ENCODE data around the gene COPS3.

COPS3 gene

DNA sequence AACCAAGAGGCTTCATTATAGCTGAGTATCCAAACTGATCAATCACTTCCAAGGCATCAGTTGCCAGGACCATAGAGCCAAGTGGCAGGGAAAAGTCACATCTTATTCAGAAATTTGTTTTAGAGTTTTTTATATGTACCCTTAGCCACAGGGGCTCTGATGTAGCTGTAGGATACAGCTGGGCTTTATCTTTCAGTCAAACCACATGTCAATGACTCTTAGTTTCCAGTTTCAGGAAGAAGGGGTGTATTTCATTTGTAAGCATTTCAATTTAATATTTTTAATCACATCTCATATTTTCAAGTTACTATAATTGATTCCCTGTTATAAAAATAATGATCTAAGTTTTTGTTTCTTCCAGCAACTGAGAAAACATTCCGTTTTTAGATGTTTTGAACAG, 41.2 kb downstream of the COPS3 start:
- DNase-seq, result no peak

DNA sequence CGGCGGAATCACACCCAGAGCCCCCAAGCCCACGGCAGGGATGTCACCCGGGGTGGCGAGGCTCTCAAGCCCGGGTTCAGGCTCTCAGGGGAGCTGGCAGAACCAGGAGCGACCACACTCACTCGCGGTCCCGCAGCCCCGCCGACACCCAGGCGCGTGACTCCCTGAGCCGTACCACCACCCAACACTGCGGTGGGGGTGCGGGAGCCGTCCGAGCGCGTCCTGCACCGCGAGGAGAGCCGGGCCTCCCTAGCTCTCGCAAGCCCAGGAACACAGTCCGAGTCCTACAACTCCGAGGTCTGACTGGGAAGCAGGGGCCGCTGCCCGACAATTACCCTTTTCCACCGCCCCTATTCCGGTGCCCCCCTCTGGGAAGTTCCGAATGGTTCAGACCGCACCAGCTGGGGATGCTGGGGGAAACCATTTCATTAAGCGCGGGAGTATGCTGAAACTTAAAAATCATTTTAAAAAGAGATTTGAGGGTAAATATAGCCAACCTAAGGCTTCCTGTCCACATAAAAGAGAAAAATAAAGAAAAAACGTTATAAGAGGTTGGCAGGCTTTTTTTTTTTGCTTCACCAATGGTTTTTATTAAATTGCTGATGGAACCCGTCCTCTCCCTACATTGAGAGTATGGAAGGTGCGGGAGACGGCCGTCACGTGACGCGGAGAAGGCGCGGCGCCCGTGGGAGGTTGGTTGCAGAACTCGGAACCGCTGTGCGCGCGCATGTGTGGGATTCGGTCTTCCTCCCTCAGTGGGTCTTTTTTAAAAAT, 43.8 kb downstream of the COPS3 start, which contains the start of gene FLCN:
Gene FLCN (minus strand): TSS at position 143 of the 774 bp plus-strand sequence. CDS start 9,031 bp downstream, outside the sequence.
- peak; percentile 90 for DNase-seq

DNA sequence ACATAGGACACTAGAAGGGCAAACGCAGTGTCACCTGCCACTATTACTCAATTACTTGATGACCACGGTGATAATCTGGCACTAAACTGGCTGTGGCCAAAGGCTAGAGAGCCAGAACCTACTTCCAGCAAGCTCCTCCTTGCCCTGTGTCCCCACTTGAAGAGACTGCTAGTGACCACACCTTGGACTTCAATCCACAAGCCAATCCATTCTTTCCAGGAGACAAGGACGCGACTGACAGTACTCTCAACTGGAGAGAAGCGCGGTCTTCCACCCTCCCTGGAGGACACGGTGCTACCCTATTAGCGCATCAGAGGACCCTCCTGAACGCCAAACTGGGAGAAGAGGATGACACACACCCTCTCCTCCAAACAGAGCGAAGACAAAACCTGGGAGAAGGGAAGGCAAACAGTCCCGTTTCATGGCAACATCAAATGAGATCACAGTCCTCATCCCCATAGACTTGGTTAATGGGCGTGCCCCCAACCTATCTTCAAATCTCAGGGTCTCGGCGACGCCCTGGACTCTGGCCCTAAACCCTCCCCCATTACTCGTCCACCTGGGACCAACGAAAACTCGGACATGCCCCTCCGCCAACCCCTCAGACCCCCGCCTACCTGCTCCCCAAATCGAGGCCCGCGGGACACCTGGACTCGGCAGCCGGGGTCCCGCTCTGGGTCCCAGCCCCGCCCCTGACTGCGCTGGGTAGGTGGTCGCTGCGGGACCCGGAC, 44.6 kb downstream of the COPS3 start:
- peak in 1 of 2 experiments; percentile 2 for DNase-seq

DNA sequence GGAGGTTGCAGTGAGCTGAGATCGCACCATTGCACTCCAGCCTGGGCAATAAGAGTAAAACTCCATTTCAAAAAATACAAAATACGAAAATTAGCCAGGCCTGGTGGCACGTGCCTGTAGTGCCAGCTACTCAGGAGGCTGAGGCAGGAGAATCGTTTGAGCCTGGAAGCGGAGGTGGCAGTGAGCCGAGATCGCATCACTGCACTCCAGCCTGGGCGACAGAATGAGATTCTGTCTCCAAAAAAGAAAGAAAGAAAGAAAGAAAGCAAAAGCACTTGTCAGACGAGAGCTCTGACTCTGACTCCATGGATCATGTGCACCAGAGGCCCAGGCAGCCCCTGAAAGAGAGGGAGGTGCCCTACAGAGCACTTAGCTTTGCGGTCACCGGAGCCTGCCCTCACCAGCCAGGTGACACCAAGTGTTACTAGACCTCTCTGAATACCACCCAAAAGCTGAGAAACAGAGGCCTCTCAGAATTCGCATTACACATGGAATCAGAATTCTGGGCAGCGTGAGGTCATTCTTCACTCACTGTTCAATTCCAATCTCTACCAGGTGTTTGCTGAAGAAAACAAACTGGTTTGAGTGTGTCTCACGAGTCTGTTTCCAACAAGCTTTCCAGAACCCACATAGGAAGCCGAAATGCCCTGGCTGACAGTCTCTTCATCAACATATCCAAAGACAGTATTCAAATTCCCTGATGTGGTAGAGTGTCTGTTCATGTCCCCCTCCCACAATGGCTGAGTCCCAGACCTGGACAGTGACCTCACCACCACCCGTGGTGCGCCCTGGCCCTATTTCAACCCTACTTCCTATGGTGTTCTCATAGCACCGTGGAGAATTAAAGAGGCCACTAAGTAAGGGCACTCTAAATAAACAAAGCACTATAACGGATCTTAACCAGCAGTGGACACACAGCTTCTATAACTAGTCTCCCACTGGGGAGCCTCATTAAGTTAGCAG, 45.6 kb downstream of the COPS3 start:
- no peak for DNase-seq

DNA sequence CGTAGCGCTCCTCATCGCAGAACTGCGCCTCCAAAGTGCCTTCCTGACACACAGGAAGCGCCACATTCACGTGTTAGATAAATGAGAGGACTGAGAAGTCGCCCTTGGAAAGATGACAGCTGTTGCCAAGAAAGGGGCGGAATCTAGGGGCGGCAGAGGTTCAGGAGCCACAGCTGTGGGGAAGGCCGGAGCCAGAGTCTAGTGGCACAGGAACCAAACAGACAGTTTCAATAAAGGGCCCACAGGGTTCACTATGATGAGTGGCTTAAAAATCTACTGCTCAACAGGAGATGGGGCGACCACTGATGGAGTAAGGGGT, 48.8 kb downstream of the COPS3 start:
- DNase-seq, result no peak

DNA sequence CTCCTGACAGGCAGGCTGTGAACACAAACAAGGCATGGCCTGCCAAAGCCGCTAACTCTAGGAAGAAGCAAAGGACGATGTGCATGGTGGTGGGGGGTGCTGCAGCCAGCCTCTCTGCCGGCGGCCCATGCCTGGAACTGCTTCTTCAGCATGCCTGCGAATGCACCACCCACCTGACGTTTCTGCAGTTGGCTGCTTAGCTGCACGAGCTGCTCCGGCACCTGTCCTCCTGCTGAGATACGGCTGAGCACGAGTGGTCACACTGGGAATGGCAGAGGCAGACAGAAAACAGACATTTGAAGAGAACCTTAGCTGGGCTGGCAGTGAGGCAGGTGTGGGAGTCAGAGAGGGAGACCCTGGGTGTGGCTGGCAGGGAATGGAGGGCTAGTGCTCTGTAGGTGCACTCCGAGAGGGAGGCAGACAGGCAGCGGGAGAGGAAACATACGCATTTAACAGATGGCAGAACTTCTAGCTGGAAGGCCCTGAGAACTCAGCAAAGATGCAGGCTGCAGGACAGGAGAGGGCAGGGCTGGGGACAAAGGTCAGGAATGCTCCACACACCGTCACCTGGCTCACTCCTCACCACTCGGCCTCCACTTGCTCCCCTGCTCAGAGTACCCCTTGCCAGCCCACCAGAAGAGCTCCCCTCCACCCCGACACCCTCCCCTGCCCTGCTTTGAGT, 49.3 kb downstream of the COPS3 start:
- DNase-seq, result no peak

DNA sequence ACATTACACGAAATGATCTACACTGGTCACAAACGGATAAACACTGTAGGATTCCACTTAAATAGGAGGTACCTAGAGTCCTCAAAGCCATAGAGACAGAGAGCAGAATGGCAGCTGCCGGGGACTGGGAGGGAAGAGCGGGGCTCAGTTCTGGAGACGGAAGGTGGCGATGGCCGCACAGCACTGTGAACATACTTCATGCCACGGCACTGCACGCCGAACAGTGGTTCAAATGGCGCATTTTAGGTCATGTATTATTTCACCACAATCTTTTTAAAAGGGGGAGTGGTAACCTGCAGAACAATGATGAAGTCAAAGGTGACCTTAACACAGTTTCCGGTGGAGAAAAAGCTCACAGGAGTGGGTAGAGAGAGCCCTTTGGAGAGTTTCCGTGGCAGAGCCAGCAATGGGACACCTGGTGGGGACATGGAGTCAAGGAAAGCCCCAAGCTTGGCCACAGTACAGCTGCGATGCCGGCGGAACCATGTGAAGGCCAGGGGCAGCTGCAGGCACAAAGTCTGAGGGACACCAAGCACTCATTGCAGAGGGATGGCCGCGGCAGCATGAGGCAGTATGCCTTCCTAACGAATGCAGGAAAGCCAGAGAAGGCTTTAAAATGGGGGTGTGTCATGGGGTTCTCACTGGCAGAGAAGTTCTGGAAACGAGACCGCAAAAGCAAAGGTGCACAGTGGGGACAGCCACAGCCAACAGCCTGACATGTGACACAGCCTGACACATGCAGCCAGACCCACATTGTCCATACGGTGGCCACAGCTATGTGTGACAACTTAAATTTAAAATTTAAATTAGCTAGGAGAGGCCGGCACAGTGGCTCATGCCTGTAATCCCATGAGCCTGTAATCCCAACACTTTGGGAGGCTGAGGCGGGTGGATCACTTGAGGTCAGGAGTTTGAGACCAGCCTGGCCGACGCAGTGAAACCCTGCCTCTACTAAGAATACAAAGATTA, 51.3 kb downstream of the COPS3 start:
- DNase-seq, result no peak

DNA sequence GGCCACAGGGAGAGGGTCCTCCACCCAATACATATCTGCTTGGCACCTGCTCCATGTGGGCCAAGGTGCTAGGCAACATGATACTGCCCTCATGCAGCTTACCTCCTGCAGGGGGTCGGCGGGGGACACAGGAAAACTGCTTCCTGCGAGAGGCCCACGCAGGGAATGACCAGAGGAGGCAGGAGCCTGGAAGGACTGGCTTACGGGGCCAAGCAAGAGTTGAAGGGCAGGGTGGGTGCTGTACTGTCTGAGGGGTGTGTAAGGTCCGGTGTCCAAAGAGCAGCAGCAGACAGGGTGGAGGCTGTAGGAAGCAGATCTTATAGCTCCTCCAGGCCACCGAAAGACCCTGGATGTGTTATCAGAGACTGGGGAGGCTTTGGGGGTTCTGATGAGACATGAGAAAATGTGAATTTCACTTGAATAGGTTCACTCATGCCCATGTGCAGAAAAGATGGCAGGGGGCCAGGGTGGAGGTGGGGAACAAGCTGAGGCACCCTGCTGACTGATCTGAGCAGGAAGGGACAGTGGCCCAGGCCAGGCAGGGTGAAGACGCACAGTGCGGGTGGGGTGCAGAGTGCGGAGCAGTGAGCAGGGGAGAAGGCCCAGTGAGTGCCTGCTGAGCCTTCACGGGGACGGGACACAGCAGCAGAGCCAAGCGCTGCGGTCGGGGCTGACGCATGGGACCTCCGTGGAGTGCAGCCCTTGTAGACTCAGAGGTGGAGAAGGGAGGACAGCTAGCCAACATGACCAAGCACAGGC, 52.3 kb downstream of the COPS3 start:
- DNase-seq, result no peak

DNA sequence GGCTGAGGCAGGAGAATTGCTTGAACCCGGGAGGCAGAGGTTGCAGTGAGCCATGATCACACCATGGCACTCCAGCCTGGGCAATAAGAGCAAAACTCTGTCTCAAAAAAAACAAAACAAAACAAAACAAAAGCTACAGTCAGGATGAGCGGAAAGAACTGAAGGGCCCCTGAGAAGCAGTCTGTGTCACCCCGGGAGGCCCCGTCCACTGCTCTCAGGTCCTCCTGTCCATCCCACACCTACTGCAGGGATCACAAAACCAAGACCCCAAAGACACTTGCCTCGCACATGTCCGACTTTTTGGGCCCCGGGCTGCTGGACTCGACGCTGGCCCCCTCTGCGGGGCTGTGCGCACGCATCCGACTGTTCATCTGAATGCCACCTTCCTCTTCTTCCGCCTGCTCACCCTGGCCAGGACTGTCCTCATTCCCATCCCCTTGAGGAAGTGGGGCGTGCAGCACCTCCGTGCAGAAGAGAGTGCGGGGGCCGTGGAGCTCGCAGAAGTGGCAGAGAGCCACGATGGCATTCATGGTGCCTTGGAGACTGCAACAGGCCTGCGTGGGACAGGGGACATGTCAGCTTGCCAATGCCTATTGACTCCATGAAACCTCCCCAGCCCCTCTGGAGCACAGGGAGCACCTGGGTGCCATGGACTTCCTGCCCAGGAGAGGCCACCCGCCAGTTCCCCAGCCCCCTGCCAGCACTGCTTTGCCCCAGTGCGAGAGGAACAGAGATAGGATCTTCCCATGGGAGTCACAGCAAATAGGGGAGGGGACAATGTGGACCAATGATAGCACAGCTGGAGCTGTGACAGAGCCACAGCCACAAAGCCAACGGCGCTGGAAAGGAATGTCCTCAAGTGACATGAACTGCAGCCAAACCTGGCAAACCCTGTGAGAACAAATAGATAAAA, 53.2 kb downstream of the COPS3 start:
- no peak for DNase-seq

DNA sequence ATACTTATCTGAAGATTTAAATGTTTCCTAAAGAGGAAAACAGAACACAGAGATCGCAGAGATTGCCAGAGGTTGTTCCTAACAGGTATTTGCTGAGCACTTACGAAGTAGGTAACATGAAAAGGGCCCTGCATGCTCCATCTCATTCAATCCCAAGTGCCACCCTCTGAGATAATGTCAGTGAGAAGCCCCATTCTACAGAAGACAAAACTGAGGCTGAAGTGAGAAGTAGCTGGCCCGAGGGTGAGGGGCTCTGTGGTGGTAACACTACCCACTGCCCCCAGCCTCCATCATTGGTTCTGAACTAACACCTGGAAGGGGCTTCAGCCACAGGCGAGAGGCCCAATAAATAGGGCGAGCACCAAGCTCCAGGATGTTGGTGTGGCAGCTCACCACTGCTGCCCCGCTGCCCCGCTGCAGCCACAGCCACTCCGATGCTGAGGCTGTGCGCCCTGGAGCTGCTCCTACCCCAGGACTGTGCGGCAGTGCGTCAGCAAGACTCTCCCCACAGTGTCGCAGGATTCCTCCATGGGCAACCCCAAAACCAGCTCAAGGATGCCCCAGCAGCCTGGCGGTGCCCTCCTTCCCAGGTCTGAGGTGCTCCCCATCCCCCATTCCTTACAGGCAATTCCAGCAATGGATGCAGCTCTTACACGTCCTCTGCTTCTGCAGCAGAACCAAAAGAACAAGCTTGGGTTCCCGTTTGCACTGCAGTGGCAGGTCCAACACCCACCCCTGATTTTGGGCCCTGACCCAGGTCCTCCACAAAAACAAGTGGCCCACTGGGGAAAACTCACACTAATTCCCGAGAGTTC, 54.4 kb downstream of the COPS3 start:
- no peak for DNase-seq

DNA sequence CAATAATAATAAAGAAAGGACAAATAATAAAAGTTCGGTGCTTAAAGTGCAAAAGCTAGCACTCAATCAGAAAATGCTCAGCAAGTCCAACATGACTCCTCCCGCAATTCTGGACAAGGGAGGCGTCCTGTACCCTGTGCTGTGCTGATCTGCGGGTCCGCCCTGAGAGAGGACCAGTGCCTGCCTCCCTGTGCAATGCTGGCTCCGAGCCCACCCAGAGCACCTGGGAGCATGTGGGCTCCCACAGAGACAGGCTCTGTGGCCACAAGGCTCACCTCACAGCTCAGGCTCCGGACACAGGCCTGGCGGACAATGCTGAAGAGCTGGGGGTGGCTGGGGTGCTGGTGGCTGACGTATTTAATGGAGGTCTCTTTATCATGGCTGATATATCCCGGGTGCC, 55.1 kb downstream of the COPS3 start:
- DNase-seq, result no peak

DNA sequence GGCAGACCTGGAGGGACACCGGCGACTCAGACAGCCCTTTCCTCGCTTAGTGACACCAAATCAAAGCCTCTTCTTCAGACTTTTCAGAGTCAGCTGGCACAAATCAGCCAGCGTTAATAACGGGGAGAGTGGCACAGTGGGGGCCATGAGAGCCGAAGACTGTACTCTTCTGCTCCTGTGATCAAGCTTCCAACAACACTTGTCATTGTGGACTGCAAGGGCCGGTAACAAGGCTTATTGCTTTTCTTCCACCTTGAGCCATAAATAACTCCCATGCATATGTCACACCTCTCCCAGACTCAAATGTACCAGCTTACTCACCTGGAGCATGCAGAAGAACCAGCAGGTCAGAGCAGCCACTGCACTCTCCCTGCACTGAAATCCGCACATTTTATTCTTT, 56.9 kb downstream of the COPS3 start:
- DNase-seq, result no peak

DNA sequence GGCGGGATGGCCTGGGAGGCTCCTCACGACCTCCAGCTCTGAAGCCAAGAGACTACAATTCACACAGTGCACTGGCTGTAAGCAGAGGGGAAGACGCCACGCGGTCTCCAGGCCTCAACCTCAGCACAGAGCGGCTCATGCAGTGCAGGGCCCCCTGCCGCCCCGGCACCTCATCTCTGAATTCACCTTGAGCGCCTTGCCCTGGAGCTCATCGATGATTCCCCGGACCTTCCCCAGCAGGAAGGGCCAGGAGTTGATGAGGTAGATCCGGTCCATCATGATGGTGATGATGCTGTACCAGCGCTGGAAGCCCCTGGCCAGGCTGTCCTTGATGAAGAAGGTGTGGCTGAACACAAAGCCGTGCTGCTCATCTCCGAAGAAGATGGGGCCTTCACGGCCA, 57.3 kb downstream of the COPS3 start:
- DNase-seq, result no peak

DNA sequence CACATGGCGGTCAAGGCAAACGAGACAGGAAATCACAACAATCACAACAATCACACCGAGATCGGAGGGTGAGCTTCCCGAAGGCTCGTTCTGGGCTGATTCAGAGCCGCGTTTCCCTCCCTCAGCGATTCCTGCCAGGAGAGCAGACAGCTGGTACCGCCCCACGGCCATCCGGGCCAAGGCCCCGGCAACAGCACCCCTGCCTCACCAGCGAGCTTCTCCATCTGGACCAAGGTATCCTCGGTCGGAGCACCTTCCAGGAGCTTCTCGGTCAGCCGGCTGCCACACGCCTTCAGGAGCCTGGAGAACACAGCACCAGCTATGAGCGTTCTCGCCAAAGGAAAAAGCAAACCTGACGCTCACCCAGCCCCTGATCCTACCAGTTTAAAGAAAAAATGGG, 59.7 kb downstream of the COPS3 start:
- no peak for DNase-seq

DNA sequence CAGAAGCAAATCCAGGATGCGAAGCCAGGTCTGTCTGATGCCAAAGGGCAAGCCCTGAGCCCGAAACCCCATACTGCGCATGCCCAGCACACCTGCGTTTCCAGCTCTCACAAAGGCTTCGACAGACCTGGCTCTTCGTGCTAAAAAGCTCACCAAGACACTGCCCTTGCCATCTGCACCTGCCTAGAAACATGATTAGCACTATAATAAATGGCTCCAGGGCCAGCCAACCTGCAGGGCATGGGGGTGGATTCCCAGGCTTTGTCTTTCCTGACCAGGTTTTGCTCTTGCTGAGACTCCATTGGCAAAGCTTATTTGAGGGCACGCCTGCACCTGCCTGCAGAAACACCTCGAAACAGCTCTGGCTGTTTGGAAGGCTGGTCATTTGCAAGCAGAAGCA, 60.5 kb downstream of the COPS3 start:
- DNase-seq, result no peak

DNA sequence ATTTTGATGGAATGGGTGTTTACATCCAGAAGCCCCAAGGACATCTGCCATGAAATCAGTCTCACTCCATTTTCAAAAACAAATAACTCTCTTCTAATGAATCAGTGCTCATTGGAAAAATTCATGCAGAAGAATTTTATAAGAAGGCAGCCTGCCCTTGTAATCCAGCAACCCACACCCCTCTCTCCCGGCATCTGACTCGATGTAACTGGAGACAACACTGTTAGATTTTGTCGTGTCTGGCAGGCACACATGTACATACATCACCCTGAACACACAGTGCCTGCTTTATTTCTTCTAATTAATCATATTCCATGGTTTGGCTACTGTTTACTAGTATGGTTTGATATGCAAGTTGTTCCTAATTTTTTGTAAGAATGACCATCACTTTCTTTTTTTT, 63.1 kb downstream of the COPS3 start:
- DNase-seq, result no peak

DNA sequence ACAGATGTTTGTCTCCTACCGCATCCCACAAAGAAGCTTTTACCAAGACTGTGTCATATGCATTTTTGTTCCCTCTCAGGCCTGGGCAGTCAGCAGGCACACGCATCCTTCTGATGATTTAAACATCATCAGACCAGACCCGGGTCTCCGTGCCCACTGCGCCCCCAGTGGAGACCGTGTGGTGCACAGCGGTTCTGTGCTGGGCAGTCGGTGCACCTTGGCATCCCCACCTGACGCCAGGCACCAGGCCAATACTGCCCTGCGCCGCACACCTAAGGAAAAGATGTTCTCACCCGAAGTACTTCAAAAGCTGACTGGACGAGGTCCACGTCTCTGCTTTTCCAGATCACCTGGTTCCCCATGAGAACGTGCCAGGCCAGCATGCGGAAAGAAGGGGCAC, 64.3 kb downstream of the COPS3 start:
- DNase-seq, result no peak

DNA sequence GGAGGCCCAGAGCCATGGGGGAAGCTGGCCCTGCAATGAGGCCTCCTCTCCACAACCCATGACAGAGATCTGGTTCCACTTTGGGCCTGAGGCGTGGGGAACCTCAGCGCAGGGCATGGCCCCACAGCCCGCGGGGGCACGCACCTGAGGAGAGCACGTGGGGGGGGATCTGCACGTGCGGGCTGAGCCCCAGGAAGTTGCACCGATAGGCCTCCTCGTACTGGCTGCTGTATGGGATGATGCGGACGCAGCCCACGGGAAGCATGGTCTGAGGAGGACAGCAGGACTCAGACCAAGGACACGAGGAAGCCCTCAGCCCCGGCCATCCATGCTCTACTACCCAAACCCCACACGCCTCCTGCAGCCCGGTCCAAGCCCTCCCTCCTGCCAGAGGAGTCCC, 64.8 kb downstream of the COPS3 start:
- no peak for DNase-seq

DNA sequence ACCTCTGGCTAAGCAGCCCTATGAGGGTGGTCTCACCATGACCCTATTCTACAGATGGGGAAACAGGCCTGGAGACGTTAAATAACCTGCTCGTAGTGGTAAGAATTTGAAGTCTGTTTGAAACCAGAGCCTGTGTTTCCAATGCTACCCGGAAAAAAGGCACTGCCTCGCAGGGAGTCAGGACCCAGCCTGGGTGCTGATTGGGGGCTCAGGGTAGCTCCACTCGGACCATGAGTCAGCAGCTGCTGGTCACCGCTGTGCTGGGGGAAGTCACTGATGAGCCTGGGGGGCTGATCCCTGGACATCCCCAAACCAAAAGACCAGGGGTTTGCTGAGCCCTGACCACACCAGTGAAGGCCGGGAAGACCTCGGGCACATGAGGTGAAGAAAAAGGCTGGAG, 65.5 kb downstream of the COPS3 start:
- DNase-seq, result no peak
